ENCODE data around the gene TH. TPM values are rescaled to one million over a fixed set of nuclear protein-coding genes. Genes with fewer than 3 reads are reported as not detected.

Gene TH
- total RNA-seq, 1 experiment from 2014 or later, result not detected

GRCh38 chr11:2154889-2155288, 16.7 kb downstream of the TH start:
- in situ Hi-C loops (cut with HindIII; ENCODE audit: low pct_unique_long_range_greater_than_20kb, low sequenced_read_pairs) (no loop called here), intact Hi-C loops (cut with micrococcal nuclease; ENCODE audit: unreplicated experiment) (loop anchor here (5.0 kb wide), 3 partner anchors 283 to 503 kb away; no protein-coding TSS in a partner anchor)
- CTCF ChIA-PET, result interaction anchor here (0.6 to 8.3 kb wide), 4 partner anchors 21 to 501 kb away, joined by 3 to 236 read pairs (median 12); no protein-coding TSS in a partner anchor
- BruUV-seq (replicated peaks), result no TSS peak
- no peak overlapping the region for H3K27ac ChIP-seq (ENCODE audit: low read length)
- no peaks in the 10 kb centered on the region for H3K9me3 ChIP-seq (ENCODE audit: control insufficient read depth, insufficient read depth, low read depth, low read length)
- DNase-seq (ENCODE audit: low read depth, low spot score), result no peak
- peaks cover 5% of the 10 kb centered on the region; the same call in 1 of the 2 replicates for H3K27me3 ChIP-seq (ENCODE audit: control insufficient read depth, insufficient read depth, low read length)
- no peak overlapping the region for H3K4me3 ChIP-seq (ENCODE audit: low read depth in 2 of 2, low read length in 2 of 2)
- ATAC-seq, result no peak
- POLR2A ChIA-PET, result no interaction called here
- no peak for TF ChIP-seq REST (IDR thresholded peaks at IDR 0.05; ENCODE audit: insufficient read depth in 1 of 2, low read depth in 2 of 2, low read length in 1 of 2)
- no peak for TF ChIP-seq SIN3A (IDR thresholded peaks at IDR 0.05; ENCODE audit: borderline replicate concordance, insufficient read depth, low read depth, low read length)
- TF ChIP-seq TCF7L2 (IDR thresholded peaks at IDR 0.05; ENCODE audit: low read depth, low read length), result no peak
- TF ChIP-seq CTCF (IDR thresholded peaks at IDR 0.05), result no peak
- TF ChIP-seq POLR2AphosphoS5 (IDR thresholded peaks at IDR 0.05; ENCODE audit: low read depth, low read length), result no peak
- peaks cover 16% of the 10 kb centered on the region for H3K4me1 ChIP-seq (ENCODE audit: control insufficient read depth, insufficient read depth, low read length)
- H3K36me3 ChIP-seq (ENCODE audit: control insufficient read depth, insufficient read depth, low read length), result no peaks in the 10 kb centered on the region

GRCh38 chr11:2154195-2154585, 17.4 kb downstream of the TH start:
- DNase-seq (ENCODE audit: low read depth, low spot score) (no peak), ATAC-seq (no peak)
- intact Hi-C loops (cut with micrococcal nuclease; ENCODE audit: unreplicated experiment) (loop anchor here (5.0 kb wide), 2 partner anchors 462 to 502 kb away; no protein-coding TSS in a partner anchor), in situ Hi-C loops (cut with HindIII; ENCODE audit: low pct_unique_long_range_greater_than_20kb, low sequenced_read_pairs) (no loop called here)
- H3K4me1 ChIP-seq (ENCODE audit: control insufficient read depth, insufficient read depth, low read length), result peaks cover 16% of the 10 kb centered on the region
- no peak overlapping the region for H3K4me3 ChIP-seq (ENCODE audit: low read depth in 2 of 2, low read length in 2 of 2)
- H3K27me3 ChIP-seq (ENCODE audit: control insufficient read depth, insufficient read depth, low read length), result peaks cover 7% of the 10 kb centered on the region; the same call in 1 of the 2 replicates
- BruUV-seq (replicated peaks), result no TSS peak
- H3K27ac ChIP-seq (ENCODE audit: low read length), result no peak overlapping the region
- no peaks in the 10 kb centered on the region for H3K36me3 ChIP-seq (ENCODE audit: control insufficient read depth, insufficient read depth, low read length)
- ChIA-PET CTCF (interaction anchor here (0.6 to 8.3 kb wide), 9 partner anchors 10 to 501 kb away, joined by 3 to 236 read pairs (median 3); no protein-coding TSS in a partner anchor), POLR2A (no interaction called here)
- TF ChIP-seq REST (IDR thresholded peaks at IDR 0.05; ENCODE audit: insufficient read depth in 1 of 2, low read depth in 2 of 2, low read length in 1 of 2) (0 out of 4 replicates have a peak, but pooled peaks of 1 of the 2 experiments have one; percentile 50), TCF7L2 (IDR thresholded peaks at IDR 0.05; ENCODE audit: low read depth, low read length) (no peak)
- H3K9me3 ChIP-seq (ENCODE audit: control insufficient read depth, insufficient read depth, low read depth, low read length), result no peaks in the 10 kb centered on the region

Measured in Panc1 (cell line).